HG03558 (cell line): ENCODE results near the gene ASMT.
"Not testable (repeated sequence)": the region's sequence is repeated elsewhere in the genome, so short reads cannot be mapped to it uniquely, and the experiment has no call there.

Source experiments
- ATAC-seq: cut with Tn5 transposase; IDR thresholded peaks from one replicate; pipeline ENCODE4 v1.9.1; 2021; ENCODE audit warnings: moderate number of reproducible peaks; ENCODE audit not compliant: unreplicated experiment; ENCODE audit errors: extremely low read depth

ASMT gene

DNA sequence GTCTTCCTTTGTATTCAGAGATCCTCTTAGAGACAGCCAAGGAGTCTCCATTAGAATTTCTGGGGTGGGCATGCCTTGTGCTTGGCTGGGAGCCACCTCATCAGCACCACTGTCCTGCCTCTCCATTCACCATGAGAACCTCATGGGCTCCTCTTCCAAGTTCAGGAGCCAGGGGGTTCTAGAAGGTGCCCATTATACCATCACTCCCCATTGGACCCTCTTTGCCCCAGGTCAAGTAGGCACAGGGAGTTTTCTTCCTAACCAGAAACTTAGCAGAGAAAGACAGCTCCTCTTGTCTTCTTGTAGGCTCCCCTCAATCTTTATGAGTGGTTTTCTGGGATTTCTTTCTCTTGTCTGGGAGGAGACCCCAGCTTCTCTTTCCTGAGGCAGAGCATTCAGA, 31.1 kb downstream of the ASMT start:
- ATAC-seq: no peak

- no peak for ATAC-seq
Measured at GRCh38 chrX:1649621-1650020, 34.8 kb downstream of the ASMT start.

- not testable (repeated sequence) for ATAC-seq
Measured at GRCh38 chrX:1652011-1652811, 37.4 kb downstream of the ASMT start.

- ATAC-seq: no peak
Measured at GRCh38 chrX:1656379-1656778, 41.5 kb downstream of the ASMT start.

GRCh38 chrX:1657367-1658070, 42.7 kb downstream of the ASMT start:
- no peak for ATAC-seq

GRCh38 chrX:1658071-1658491, 43.2 kb downstream of the ASMT start:
- no peak for ATAC-seq

- ATAC-seq: no peak
Measured at GRCh38 chrX:1659664-1660461, 45.0 kb downstream of the ASMT start.

- ATAC-seq: peak; percentile 61
Measured at GRCh38 chrX:1661048-1661921, 46.4 kb downstream of the ASMT start.

DNA sequence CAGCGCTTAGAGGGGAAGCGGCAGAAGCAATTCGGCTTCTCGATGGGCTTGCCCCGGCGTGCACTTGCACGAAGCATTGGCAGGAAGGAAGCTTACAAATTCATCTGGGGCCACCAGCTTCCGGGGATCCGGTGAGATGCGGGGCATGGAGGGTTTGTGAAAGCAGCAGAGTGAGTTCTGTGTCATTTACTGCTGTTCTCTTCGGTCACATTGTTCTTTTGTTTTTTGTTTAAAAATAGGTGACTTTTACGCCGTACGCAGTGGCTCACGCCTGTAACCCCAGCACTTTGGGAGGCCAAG, 47.0 kb downstream of the ASMT start:
- ATAC-seq: no peak

DNA sequence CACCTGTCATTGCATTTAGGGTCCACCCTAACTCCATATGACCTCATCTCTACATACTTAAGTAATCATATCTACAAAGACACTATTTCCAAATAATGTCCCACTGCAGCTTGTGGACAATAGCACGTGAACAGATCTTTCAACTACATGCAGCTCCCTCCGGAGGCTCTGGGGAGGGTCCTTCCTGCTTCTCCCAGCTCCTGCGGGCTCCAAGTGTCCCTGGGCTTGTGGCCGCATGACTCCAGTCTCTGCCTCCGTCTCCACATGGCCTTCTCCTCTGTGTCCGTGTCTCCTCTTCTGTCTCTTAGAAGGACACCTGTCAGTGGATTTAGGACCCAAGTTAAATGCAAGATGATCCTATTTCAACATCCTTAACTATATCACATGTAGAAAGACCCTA, 52.7 kb downstream of the ASMT start:
- ATAC-seq: no peak

DNA sequence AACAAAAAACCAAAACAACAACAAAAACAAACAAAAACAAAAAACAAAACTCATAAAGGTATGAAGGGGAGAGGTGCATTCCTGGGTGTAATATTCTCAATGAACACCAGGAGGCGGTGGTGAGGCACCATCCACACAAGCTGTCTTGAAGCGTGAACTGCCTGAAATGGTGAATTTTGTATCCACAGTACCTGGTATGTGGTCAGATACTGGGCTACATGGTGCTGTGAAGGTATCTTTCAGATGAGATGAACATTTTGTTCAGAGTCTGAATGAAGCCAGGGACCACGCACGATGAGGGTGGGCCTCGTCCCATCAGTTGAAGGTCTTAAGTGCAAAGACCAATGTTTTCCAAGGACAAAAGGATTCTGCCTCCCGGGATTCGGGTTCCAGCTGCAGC, 58.5 kb downstream of the ASMT start:
- ATAC-seq: no peak

- no peak for ATAC-seq
Measured at GRCh38 chrX:1676866-1677265, 62.0 kb downstream of the ASMT start.

DNA sequence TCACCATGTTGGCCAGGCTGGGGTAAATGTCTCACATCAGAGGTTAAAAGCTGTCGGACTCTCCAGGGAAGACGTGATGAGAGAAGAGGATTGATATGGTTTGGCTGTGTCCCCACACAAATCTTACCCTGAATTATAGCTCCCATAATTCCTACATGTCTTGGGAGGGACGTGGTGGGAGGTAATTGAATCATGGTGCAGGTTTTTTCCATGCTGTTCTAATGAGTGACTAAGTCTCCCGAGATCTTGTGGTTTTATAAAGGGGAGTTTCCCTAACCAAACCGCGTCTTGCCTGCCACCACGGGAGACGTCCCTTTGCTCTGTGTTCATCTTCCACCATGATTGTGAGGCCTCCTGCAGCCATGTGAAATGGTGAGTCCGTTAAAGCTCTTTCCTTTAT, 64.4 kb downstream of the ASMT start:
- ATAC-seq: no peak

GRCh38 chrX:1681439-1681838, 66.6 kb downstream of the ASMT start:
- no peak for ATAC-seq

DNA sequence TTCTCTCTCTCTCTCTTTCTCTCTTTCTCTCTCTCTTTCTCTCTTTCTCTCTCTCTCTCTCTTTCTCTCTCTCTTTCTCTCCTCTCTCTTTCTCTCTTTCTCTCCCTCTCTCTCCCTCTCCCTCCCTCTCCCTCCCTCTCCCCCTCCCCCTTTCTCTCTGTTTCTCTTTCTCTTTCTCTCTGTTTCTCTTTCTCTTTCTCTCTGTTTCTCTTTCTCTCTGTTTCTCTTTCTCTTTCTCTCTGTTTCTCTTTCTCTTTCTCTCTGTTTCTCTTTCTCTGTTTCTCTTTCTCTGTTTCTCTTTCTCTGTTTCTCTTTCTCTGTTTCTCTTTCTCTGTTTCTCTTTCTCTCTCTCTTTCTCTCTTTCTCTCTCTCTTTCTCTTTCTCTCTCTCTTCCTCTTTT, 67.0 kb downstream of the ASMT start:
- not testable (repeated sequence) for ATAC-seq

GRCh38 chrX:1682501-1682900, 67.6 kb downstream of the ASMT start:
- not testable (repeated sequence) for ATAC-seq

GRCh38 chrX:1684883-1685282, 70.0 kb downstream of the ASMT start:
- ATAC-seq: not testable (repeated sequence)

- ATAC-seq: not testable (repeated sequence)
Measured at GRCh38 chrX:1685444-1685880, 70.6 kb downstream of the ASMT start.

DNA sequence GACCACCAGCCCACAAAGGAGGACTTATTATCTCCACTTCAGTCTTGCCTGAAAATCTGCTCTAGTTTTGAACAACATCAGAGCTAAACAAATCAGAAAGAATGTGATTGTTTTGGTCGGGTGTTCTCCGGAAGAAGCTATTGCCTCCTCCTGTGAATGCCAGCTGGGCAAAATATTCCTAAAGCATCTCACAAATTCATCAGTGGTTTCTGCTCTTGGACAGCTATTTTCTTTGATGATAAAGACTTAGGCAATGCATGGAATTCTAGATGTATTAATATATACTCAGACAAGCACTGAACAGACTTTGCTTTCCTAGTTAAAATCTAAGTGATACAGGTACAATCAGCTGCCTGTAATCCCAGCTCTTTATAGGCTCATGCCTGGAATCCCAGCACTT, 71.8 kb downstream of the ASMT start:
- ATAC-seq: no peak
